ENCODE data around the gene SLC51A.

DNA sequence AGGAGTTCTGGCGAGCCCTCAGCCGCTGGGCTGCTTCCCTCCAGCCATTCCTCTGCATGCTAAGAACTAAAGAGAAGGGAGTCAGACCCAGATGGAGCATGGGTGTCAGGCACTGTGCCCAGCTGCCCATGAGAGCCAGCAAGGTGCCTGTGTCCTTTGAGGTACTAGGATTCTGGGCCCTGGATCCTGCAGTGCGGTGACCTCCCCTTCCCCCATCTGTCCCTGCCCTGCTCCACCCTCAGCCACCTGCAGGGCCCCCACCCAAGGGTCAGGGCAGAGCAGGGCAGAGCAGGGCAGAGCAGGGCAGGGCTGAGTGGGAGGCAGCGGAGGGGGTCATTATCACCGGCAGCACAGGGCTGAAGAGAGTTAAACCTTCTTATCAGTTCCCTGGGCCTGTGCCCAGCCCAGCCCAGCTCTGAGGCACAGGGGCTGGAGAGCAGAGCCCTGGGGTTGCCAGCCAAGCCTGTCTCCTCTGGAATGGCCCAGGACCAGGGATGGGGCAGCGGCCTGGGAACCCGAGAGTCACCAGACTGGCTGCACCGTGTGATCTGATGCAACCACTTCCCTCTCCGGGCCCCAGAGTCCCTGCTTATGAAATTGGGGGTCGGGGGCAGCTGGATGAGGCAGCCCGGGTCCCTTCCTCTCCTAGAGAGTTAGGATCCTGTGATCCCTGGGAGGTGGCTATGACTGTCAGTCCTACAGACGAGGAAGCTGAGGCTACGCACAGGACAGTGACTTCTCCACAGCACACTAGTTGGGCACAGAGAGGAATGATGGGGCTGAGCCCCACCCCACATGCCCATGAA is 22.4 kb upstream of the SLC51A start:
- TF ChIP-seq ZNF423 (CRISPR knock-in tag; IDR thresholded peaks at IDR 0.05) (no peak), ELF4 (CRISPR knock-in tag; IDR thresholded peaks at IDR 0.05; ENCODE audit: low read depth) (no peak), JUN (CRISPR knock-in tag; IDR thresholded peaks at IDR 0.05) (no peak), CREB1 (CRISPR knock-in tag; IDR thresholded peaks at IDR 0.05) (no peak)
- TF ChIP-seq, protein P1, sequence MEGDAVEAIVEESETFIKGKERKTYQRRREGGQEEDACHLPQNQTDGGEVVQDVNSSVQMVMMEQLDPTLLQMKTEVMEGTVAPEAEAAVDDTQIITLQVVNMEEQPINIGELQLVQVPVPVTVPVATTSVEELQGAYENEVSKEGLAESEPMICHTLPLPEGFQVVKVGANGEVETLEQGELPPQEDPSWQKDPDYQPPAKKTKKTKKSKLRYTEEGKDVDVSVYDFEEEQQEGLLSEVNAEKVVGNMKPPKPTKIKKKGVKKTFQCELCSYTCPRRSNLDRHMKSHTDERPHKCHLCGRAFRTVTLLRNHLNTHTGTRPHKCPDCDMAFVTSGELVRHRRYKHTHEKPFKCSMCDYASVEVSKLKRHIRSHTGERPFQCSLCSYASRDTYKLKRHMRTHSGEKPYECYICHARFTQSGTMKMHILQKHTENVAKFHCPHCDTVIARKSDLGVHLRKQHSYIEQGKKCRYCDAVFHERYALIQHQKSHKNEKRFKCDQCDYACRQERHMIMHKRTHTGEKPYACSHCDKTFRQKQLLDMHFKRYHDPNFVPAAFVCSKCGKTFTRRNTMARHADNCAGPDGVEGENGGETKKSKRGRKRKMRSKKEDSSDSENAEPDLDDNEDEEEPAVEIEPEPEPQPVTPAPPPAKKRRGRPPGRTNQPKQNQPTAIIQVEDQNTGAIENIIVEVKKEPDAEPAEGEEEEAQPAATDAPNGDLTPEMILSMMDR (IDR thresholded peaks at IDR 0.05): no peak
- TF ChIP-seq, protein P2, sequence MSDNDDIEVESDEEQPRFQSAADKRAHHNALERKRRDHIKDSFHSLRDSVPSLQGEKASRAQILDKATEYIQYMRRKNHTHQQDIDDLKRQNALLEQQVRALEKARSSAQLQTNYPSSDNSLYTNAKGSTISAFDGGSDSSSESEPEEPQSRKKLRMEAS (CRISPR knock-in tag; IDR thresholded peaks at IDR 0.05): no peak
- TF ChIP-seq, protein P3, sequence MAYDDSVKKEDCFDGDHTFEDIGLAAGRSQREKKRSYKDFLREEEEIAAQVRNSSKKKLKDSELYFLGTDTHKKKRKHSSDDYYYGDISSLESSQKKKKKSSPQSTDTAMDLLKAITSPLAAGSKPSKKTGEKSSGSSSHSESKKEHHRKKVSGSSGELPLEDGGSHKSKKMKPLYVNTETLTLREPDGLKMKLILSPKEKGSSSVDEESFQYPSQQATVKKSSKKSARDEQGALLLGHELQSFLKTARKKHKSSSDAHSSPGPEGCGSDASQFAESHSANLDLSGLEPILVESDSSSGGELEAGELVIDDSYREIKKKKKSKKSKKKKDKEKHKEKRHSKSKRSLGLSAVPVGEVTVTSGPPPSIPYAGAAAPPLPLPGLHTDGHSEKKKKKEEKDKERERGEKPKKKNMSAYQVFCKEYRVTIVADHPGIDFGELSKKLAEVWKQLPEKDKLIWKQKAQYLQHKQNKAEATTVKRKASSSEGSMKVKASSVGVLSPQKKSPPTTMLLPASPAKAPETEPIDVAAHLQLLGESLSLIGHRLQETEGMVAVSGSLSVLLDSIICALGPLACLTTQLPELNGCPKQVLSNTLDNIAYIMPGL (CRISPR knock-in tag; IDR thresholded peaks at IDR 0.05): no peak
